Measurements from ENCODE around the gene HSPB1.

DNA sequence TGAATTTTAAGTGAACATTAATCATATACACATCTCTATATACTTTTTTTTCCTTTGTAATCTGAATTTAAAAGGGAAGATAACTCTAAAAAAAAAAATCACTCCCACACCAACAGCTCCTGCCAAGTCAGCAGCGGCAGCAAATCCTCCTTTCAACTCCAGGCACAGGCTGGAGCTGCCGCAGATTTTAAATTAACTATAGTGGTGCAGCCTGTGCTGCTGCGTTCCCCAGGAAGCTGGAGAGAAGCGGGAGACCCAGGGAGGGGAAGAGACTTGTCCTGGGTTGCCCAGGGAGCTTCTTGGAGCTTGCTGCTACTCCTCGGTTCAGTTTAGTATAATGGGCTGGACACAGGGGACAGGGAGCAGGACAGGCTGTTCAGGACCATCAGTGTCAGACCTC, 32.6 kb upstream of the HSPB1 start:
- TF ChIP-seq, protein P1, sequence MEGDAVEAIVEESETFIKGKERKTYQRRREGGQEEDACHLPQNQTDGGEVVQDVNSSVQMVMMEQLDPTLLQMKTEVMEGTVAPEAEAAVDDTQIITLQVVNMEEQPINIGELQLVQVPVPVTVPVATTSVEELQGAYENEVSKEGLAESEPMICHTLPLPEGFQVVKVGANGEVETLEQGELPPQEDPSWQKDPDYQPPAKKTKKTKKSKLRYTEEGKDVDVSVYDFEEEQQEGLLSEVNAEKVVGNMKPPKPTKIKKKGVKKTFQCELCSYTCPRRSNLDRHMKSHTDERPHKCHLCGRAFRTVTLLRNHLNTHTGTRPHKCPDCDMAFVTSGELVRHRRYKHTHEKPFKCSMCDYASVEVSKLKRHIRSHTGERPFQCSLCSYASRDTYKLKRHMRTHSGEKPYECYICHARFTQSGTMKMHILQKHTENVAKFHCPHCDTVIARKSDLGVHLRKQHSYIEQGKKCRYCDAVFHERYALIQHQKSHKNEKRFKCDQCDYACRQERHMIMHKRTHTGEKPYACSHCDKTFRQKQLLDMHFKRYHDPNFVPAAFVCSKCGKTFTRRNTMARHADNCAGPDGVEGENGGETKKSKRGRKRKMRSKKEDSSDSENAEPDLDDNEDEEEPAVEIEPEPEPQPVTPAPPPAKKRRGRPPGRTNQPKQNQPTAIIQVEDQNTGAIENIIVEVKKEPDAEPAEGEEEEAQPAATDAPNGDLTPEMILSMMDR (IDR thresholded peaks at IDR 0.05; ENCODE audit: poor library complexity): no peak
- no peak for TF ChIP-seq EZH2 (IDR thresholded peaks at IDR 0.05; ENCODE audit: borderline replicate concordance)

Measured in hepatocyte (in vitro differentiated cells).